Stimulated activated naive CD8-positive, alpha-beta T cell treated with anti-CD3 and anti-CD28 coated beads, Interleukin-15, amount 100 ng/mL, for 72 hours (primary cell): Measurements from ENCODE around the gene WDFY4.
"Not testable (repeated sequence)": the region's sequence is repeated elsewhere in the genome, so short reads cannot be mapped to it uniquely, and the experiment has no call there.

Experiments
- ATAC-seq: fragments of 150-1000 bp; cut with Tn5 transposase; 2 replicates; pipeline ENCODE4 v1.10.0; 2021; ENCODE audit warnings: mild to moderate bottlenecking, moderate library complexity
- DNase-seq, 2 donors: peaks; one replicate each; pipeline ENCODE4 v3.0.0; 2021 to 2022
- H3K27ac Mint-ChIP-seq, 2 donors: one replicate each; pipeline ENCODE4 v1.8.0; 2022; ENCODE audit warnings: mild to moderate bottlenecking in 2 of 2, mixed read lengths in 2 of 2, moderate library complexity in 2 of 2
- H3K27me3 Mint-ChIP-seq: one replicate; pipeline ENCODE4 v1.8.0; 2022; ENCODE audit warnings: mixed read lengths
- H3K4me1 Mint-ChIP-seq: one replicate; pipeline ENCODE4 v1.8.0; 2022; ENCODE audit warnings: mild to moderate bottlenecking, mixed read lengths
- H3K4me3 Mint-ChIP-seq, 2 donors: one replicate each; pipeline ENCODE4 v1.8.0; 2022; ENCODE audit warnings: mild to moderate bottlenecking in 2 of 2, mixed read lengths in 2 of 2, moderate library complexity in 1 of 2
- H3K9me3 Mint-ChIP-seq, 2 donors: one replicate each; pipeline ENCODE4 v1.8.0; 2022; ENCODE audit warnings: mixed read lengths in 2 of 2

Gene WDFY4

DNA sequence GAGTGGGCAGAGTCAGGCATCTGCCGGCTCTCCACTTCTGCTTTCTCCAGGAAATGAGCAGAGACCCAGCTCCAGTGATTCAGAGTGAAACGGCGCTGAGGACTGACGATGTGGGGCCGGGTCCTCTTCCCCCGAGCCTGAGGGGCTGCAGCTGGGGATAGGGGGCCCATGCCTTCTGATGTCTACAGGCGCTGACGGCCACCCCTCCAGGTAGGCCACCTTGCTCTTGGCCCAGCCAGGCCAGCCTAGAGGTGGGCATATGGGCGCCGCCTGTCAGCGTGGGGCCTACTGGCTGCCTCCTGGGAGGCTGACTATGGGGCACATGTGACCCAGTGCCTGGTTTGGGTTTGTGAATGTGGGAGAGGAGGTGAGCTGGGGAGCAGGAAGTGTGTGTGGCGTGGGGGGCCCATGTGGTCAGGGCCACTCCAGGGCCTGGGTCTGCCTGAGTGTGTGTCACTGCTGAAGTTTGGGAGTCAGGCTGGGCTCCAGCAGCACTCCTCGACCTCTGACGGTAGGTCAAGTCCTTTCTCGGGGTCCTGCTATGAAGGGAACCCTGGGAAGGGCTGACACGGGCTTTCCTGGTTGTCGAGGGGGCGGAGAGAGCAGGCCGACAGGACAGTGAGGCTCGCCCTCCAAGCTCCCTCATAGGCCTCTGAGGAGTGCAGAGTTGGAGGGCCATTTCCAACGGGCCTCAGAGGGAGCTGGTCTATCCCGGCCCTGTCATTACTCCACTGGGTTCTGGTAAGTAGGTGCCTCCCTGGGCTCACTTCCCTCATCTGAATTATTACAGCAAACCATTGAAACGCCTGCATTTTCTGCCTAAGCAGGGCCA, at the start of gene WDFY4:
WDFY4 (plus strand) TSS at position 82 of the 832 bp plus-strand sequence. CDS start 24,860 bp downstream, outside the sequence.
- peak; percentile 26 for ATAC-seq
- no peak for DNase-seq
- no peak within 1 kb of the TSS for H3K4me3 Mint-ChIP-seq
- no peaks in the 10 kb centered on the region for H3K9me3 Mint-ChIP-seq
- peaks cover 5% of the 10 kb centered on the region for H3K4me1 Mint-ChIP-seq
- no peak within 1 kb of the TSS for H3K27ac Mint-ChIP-seq
- peaks cover 24% of the 10 kb centered on the region for H3K27me3 Mint-ChIP-seq

DNA sequence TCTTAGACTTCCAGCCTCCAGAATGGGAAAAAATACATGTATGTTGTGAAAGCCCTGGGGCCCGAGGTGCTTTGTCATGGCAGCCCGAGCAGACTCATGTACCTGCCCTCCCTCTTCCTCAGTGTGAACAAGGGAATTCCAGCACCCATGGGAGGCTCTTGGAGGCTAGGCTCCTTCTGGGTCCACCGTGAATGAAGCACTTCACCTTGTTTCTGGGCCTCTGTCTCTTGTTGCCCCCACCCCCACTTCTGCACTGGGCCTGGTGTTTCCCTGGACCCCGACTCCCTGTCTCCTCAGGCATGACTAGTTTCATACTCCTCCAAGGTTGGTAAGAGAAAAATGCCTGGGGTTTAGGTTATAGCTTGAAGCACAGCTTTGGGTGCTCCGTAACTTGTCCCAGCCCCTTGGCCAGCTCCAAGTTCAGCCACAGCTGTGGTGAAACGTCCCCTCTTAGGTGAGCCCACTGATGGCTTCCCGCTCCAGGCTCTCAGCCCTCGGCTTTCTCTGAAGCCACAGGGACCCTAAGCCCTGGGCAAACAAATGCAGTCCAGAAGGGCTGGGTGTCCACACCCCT, 49.6 kb upstream of the WDFY4 start:
- Mint-ChIP-seq H3K27me3 (peaks cover 55% of the 10 kb centered on the region), H3K9me3 (peaks cover 9 to 26% of the 10 kb centered on the region in 2 donors), H3K4me3 (no peak overlapping the region), H3K27ac (no peak overlapping the region), H3K4me1 (peaks cover 15% of the 10 kb centered on the region)
- ATAC-seq (no peak), DNase-seq (no peak)

GRCh38 chr10:48636231-48636630, 48.4 kb upstream of the WDFY4 start:
- DNase-seq (no peak), ATAC-seq (no peak)
- peaks cover 15% of the 10 kb centered on the region for H3K4me1 Mint-ChIP-seq
- H3K27me3 Mint-ChIP-seq: peaks cover 57% of the 10 kb centered on the region
- peaks cover 9 to 31% of the 10 kb centered on the region in 2 donors for H3K9me3 Mint-ChIP-seq
- H3K27ac Mint-ChIP-seq: no peak overlapping the region
- H3K4me3 Mint-ChIP-seq: no peak overlapping the region

DNA sequence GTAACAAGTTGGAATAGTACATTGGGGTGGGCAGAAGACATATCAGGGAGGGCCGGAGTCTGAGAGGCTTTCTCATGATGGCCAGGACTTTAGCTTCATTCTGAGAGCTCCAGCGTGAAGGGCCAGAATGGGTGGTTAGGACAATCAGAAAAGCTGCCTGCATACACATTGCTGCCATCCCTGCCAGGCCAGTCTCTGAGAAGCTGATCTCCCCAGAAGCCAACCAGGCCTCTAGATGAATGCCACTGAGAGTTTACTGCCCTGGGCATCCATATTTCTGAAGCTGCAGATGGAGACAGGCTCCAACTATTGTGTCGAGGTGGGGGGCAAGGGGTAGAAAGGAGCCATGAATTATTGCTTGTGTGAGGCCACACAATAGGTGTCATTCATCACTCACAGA, 47.8 kb upstream of the WDFY4 start:
- Mint-ChIP-seq H3K27me3 (peaks cover 52% of the 10 kb centered on the region), H3K9me3 (peaks cover 11 to 37% of the 10 kb centered on the region in 2 donors), H3K4me3 (no peak overlapping the region), H3K27ac (no peak overlapping the region), H3K4me1 (peaks cover 15% of the 10 kb centered on the region)
- ATAC-seq (no peak), DNase-seq (no peak)

- H3K4me3 Mint-ChIP-seq: no peak overlapping the region
These were observed 46.5 kb upstream of the WDFY4 start for GRCh38 chr10:48638158-48638557.

GRCh38 chr10:48638739-48639527, 45.7 kb upstream of the WDFY4 start:
- Mint-ChIP-seq H3K9me3 (peaks cover 12 to 39% of the 10 kb centered on the region in 2 donors), H3K4me1 (peaks cover 8% of the 10 kb centered on the region), H3K4me3 (no peak overlapping the region), H3K27me3 (peaks cover 47% of the 10 kb centered on the region), H3K27ac (no peak overlapping the region)
- DNase-seq: no peak
- ATAC-seq: no peak

More at GRCh38 chr10:48638158-48638557, 46.5 kb upstream of the WDFY4 start:
- H3K27ac Mint-ChIP-seq: no peak overlapping the region
- H3K4me1 Mint-ChIP-seq: peaks cover 15% of the 10 kb centered on the region
- DNase-seq (no peak), ATAC-seq (no peak)
- peaks cover 43% of the 10 kb centered on the region for H3K27me3 Mint-ChIP-seq
- H3K9me3 Mint-ChIP-seq: peaks cover 12 to 39% of the 10 kb centered on the region in 2 donors

- Mint-ChIP-seq H3K9me3 (peaks cover 12 to 39% of the 10 kb centered on the region in 2 donors), H3K27ac (no peak overlapping the region), H3K4me1 (peaks cover 1% of the 10 kb centered on the region), H3K4me3 (no peak overlapping the region), H3K27me3 (peaks cover 54% of the 10 kb centered on the region)
- DNase-seq (no peak), ATAC-seq (no peak)
These were observed 45.0 kb upstream of the WDFY4 start for GRCh38 chr10:48639632-48640031.

- ATAC-seq (no peak), DNase-seq (no peak)
- Mint-ChIP-seq H3K4me1 (no peaks in the 10 kb centered on the region), H3K9me3 (peaks cover 12 to 39% of the 10 kb centered on the region in 2 donors), H3K27ac (no peak overlapping the region), H3K4me3 (no peak overlapping the region), H3K27me3 (peaks cover 56% of the 10 kb centered on the region)
These were observed 44.3 kb upstream of the WDFY4 start for GRCh38 chr10:48640326-48640725.

GRCh38 chr10:48641099-48641690, 43.5 kb upstream of the WDFY4 start:
- not testable (repeated sequence) for H3K27ac Mint-ChIP-seq, ATAC-seq, H3K4me1 Mint-ChIP-seq, DNase-seq, H3K4me3 Mint-ChIP-seq
- Mint-ChIP-seq H3K9me3 (peaks cover 12 to 39% of the 10 kb centered on the region in 2 donors), H3K27me3 (peaks cover 48% of the 10 kb centered on the region)

DNA sequence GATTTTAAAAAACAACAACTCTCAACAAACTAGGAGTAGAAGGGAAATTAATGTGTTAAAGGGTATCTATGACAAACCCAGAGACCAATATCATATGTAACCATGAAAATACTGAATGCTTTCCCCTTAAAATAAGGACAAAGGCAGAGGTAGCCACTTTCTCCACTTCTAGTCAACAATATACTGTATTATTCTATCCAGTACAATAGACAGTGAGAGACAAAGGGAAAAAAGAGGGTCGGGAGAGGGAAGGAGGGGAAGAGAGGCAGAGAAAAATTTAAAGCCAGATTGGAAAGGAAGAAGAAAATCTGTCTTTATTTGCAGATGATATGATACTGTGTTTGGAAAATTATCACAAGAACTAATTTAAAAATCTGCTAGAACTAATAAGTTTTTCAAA, 39.1 kb upstream of the WDFY4 start:
- peaks cover 3 to 10% of the 10 kb centered on the region in 2 donors for H3K9me3 Mint-ChIP-seq
- H3K27ac Mint-ChIP-seq: peak overlapping the region in 1 of 2 donors; percentile 67

DNA sequence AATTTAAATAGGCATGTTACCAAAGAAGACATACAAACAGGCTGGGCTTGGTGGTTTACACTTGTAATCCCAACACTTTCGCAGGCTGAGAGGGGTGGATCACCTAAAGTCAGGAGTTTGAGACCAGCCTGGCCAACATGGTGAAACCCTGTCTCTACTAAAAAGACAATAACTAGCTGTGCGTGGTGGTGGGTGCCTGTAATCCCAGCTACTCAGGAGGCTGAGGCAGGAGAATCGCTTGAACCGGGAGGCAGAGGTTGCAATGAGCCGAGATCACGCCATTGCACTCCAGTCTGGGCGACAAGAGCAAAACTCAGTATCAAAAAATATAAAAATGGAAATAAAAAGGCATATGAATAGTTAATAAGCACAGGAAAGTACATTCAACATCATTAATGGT, 37.6 kb upstream of the WDFY4 start:
- not testable (repeated sequence) for H3K9me3 Mint-ChIP-seq, ATAC-seq, H3K4me1 Mint-ChIP-seq, H3K4me3 Mint-ChIP-seq, H3K27ac Mint-ChIP-seq, DNase-seq
- peaks cover 39% of the 10 kb centered on the region for H3K27me3 Mint-ChIP-seq

More for the DNA sequence above, 39.1 kb upstream of the WDFY4 start:
- ATAC-seq (no peak), DNase-seq (no peak)
- Mint-ChIP-seq H3K4me1 (no peaks in the 10 kb centered on the region), H3K4me3 (no peak overlapping the region), H3K27me3 (peaks cover 29% of the 10 kb centered on the region)

GRCh38 chr10:48648172-48648942, 36.3 kb upstream of the WDFY4 start:
- no peaks in the 10 kb centered on the region for H3K4me1 Mint-ChIP-seq
- peak; percentile 40 for ATAC-seq
- H3K4me3 Mint-ChIP-seq: no peak overlapping the region
- H3K27ac Mint-ChIP-seq: no peak overlapping the region
- H3K27me3 Mint-ChIP-seq: peaks cover 48% of the 10 kb centered on the region
- no peak for DNase-seq
- H3K9me3 Mint-ChIP-seq: no peaks in the 10 kb centered on the region

DNA sequence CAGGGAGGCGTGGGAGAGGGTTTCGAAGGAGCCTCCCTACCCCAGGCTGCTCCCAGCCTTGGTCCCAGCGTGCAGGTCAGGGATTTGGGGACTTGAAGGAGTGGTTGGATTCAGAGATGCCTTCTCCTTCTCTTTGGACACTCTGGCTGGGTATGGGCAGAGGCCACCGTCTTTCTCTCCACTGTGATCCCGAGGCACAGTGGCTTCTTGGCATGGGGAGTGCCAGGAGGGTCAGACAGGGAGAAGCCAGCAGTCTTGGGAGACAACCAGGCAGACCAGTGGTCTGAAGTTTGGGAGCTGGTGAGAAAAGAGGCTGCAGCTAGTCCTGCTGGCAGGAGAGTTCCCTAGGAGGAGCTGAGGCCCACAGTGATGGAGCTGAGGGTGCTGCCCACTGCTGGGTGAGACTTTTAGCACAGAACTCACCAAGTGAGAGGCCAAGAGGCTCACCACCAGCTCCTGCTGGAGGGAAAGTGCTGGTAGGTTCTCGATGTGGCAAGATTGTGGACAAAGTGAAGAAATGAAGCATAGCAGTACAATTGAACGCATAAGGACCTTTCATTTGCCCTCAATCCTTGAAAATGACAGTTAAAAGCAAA, 35.2 kb upstream of the WDFY4 start:
- peaks cover 49% of the 10 kb centered on the region for H3K27me3 Mint-ChIP-seq
- H3K4me3 Mint-ChIP-seq: no peak overlapping the region
- no peaks in the 10 kb centered on the region for H3K4me1 Mint-ChIP-seq
- DNase-seq: no peak
- peak; percentile 27 for ATAC-seq
- H3K9me3 Mint-ChIP-seq: no peaks in the 10 kb centered on the region
- no peak overlapping the region for H3K27ac Mint-ChIP-seq

DNA sequence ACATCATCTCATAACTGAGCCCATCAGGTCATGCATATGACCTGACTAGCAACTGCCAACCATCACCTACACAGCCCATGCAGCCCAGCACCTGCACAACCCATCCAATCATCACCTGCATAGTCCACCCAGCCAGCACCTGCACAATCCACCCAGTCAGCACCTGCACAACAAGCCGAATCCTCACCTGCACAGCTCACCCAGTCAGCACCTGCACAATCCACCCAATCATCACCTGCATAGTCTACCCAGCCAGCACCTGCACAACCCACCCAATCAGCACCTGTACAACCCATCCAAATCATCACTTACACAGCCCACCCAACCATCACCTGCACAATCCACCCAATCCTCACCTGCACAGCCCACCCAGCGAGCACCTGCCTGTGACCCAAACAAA, 33.4 kb upstream of the WDFY4 start:
- peaks cover 58% of the 10 kb centered on the region for H3K27me3 Mint-ChIP-seq
- H3K4me1 Mint-ChIP-seq: peaks cover 1% of the 10 kb centered on the region
- H3K27ac Mint-ChIP-seq: no peak overlapping the region
- no peak for ATAC-seq
- no peaks in the 10 kb centered on the region for H3K9me3 Mint-ChIP-seq
- H3K4me3 Mint-ChIP-seq: no peak overlapping the region
- no peak for DNase-seq
